Measurements from ENCODE around the gene PRODH.
"Not testable (repeated sequence)": the region's sequence is repeated elsewhere in the genome, so short reads cannot be mapped to it uniquely, and the experiment has no call there.

Gene PRODH

DNA sequence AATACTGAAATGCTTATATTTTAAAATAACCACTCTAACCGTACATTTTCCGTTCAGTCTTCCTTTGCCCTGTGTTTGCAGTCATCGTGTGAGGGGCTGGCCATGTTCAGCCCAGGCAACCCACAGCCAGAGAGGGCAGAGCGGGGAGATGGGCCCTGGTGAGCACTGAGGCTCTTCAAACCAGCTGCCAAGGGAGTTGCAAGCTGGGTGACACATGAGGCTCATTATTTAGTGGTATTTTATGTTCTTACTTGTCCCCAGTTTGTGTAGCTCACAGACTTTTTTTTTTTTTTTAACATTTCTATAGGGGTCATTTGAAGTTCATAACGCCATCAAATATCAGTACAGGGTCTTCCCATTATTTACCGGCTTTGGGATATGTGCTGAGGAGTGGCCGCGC, 48.0 kb downstream of the PRODH start:
- Histone ChIP-seq H3K36me3 (ENCODE audit: control insufficient read depth, insufficient read depth, low read length) (no peaks in the 10 kb centered on the region), H3K9me3 (ENCODE audit: control insufficient read depth, insufficient read depth, low read length) (no peaks in the 10 kb centered on the region), H3K4me1 (ENCODE audit: control insufficient read depth, insufficient read depth, low read length) (no peaks in the 10 kb centered on the region), H3K27me3 (ENCODE audit: control insufficient read depth, insufficient read depth, low read length) (no peaks in the 10 kb centered on the region), H3K9ac (ENCODE audit: low read depth, low read length) (no peak overlapping the region), H3K4me3 (ENCODE audit: low read depth, low read length) (no peak overlapping the region), H3K27ac (ENCODE audit: low read depth, low read length) (no peak overlapping the region)

GRCh38 chr22:18884465-18884864, 51.6 kb downstream of the PRODH start:
- not testable (repeated sequence) for H3K36me3 ChIP-seq (ENCODE audit: control insufficient read depth, insufficient read depth, low read length); H3K27me3 ChIP-seq (ENCODE audit: control insufficient read depth, insufficient read depth, low read length); H3K4me1 ChIP-seq (ENCODE audit: control insufficient read depth, insufficient read depth, low read length); H3K27ac ChIP-seq (ENCODE audit: low read depth, low read length); H3K9me3 ChIP-seq (ENCODE audit: control insufficient read depth, insufficient read depth, low read length); H3K9ac ChIP-seq (ENCODE audit: low read depth, low read length); H3K4me3 ChIP-seq (ENCODE audit: low read depth, low read length)

GRCh38 chr22:18881260-18881659, 54.8 kb downstream of the PRODH start:
- H3K4me1 ChIP-seq (ENCODE audit: control insufficient read depth, insufficient read depth, low read length), result not testable (repeated sequence)

More at GRCh38 chr22:18881260-18881659, 54.8 kb downstream of the PRODH start:
- H3K36me3 ChIP-seq (ENCODE audit: control insufficient read depth, insufficient read depth, low read length); H3K9me3 ChIP-seq (ENCODE audit: control insufficient read depth, insufficient read depth, low read length); H3K27ac ChIP-seq (ENCODE audit: low read depth, low read length); H3K4me3 ChIP-seq (ENCODE audit: low read depth, low read length); H3K27me3 ChIP-seq (ENCODE audit: control insufficient read depth, insufficient read depth, low read length); H3K9ac ChIP-seq (ENCODE audit: low read depth, low read length): not testable (repeated sequence)

Measured in HUES48 (cell line).